Stomach (tissue), 9 donors: ENCODE measurements around the gene INPP5A. TPM values are rescaled to one million over a fixed set of nuclear protein-coding genes. Genes with fewer than 3 reads are reported as not detected.
"Not testable (repeated sequence)": the region's sequence is repeated elsewhere in the genome, so short reads cannot be mapped to it uniquely, and the experiment has no call there.

Experiments used
- DNase-seq, 2 donors: peaks; one replicate each; pipeline versions ENCODE4 v3.0.0 to v3.0.0-alpha.2; 2013 to 2019
- H3K27ac ChIP-seq, 5 donors: fragments of 200-600 bp in 4 of 5; sonication (generic) in 4 of 5; one replicate each; pipeline ENCODE4 v1.5.1; 2013 to 2019; ENCODE audit warnings: mild to moderate bottlenecking in 1 of 5, moderate library complexity in 1 of 5
- H3K27me3 ChIP-seq, 3 donors: fragments of 200-600 bp; sonication (generic); one replicate each; pipeline ENCODE4 v1.5.1; 2017 to 2019; ENCODE audit warnings: mixed run types in 1 of 3
- H3K36me3 ChIP-seq, 4 donors: fragments of 200-600 bp; sonication (generic); 1 replicate in 3 of 4; 2 replicates in 1 of 4; pipeline ENCODE4 v1.5.1; 2016 to 2019
- H3K4me1 ChIP-seq, 4 donors: fragments of 200-600 bp; sonication (generic); one replicate each; pipeline ENCODE4 v1.5.1; 2016 to 2019
- H3K4me3 ChIP-seq, 4 donors: fragments of 200-600 bp; sonication (generic) in 3 of 4; one replicate each; pipeline ENCODE4 v1.5.1; 2016 to 2019; ENCODE audit warnings: mild to moderate bottlenecking in 1 of 4
- H3K9me3 ChIP-seq, 4 donors: fragments of 200-600 bp; sonication (generic); one replicate each; pipeline ENCODE4 v1.5.1; 2016 to 2019
- EP300 ChIP-seq: sonication (generic); formaldehyde crosslinking; IDR thresholded peaks from one replicate; pipeline ENCODE4 v1.6.1; 2017; ENCODE audit warnings: antibody characterized with exemption
- POLR2A ChIP-seq, 4 donors: fragments of 450-650 bp; IDR thresholded peaks; one replicate each; pipeline ENCODE4 v1.6.1; 2016; ENCODE audit warnings: antibody characterized with exemption in 4 of 4, control low read depth in 2 of 4, mild to moderate bottlenecking in 1 of 4, moderate library complexity in 1 of 4
- POLR2AphosphoS5 ChIP-seq, 3 donors: sonication (generic); formaldehyde crosslinking; IDR thresholded peaks; one replicate each; pipeline ENCODE4 v1.6.1; 2016; ENCODE audit warnings: antibody characterized with exemption in 3 of 3
- WGBS, 5 donors: extraction: QIAGEN DNeasy Blood & Tissue Kit in 3 of 5; methylation state at CpG; one replicate each; pipeline versions ENCODE4 v1.1.5 to v1.1.7; 2013 to 2018; 5-methylcytosine and 5-hydroxymethylcytosine counted together
- intact Hi-C: fragments of 100-400 bp; cut with DNase I; formaldehyde crosslinking; loops from one replicate; pipeline ENCODE4 v1.15.1; 2023; ENCODE audit warnings: low total_unique reads
- polyA plus RNA-seq, 3 donors: library from polyadenylated mRNA; stranded (reverse); fragments of 200-250 nt; gene quantifications; one replicate each; pipeline ENCODE4 v1.2.3, GENCODE V29; 2013
- total RNA-seq, 5 donors: library from RNA; depleted of rRNA; stranded (reverse); fragments of >200 nt; gene quantifications; one replicate each; pipeline versions ENCODE4 v1.1.0 to v1.2.3, GENCODE V29; 2014 to 2016
- TF ChIP-seq, protein P1 (sequence below), 7 experiments: fragments of 450-650 bp in 4 of 7; fragments of 200-600 bp in 3 of 7; sonication (generic) in 3 of 7; IDR thresholded peaks; one replicate each; pipeline ENCODE4 v1.5.1; 2016 to 2019; ENCODE audit warnings: antibody characterized with exemption in 7 of 7, control low read depth in 2 of 7, mild to moderate bottlenecking in 1 of 7
- donor health status: healthy with polysubstance abuse.
- donor health status: Bipolar disorder and iron deficiency.
- donor health status: healthy.

The INPP5A gene
- total and polyA plus RNA-seq, 8 donors, result 17.2 to 72.3 (median 31.0) TPM

DNA sequence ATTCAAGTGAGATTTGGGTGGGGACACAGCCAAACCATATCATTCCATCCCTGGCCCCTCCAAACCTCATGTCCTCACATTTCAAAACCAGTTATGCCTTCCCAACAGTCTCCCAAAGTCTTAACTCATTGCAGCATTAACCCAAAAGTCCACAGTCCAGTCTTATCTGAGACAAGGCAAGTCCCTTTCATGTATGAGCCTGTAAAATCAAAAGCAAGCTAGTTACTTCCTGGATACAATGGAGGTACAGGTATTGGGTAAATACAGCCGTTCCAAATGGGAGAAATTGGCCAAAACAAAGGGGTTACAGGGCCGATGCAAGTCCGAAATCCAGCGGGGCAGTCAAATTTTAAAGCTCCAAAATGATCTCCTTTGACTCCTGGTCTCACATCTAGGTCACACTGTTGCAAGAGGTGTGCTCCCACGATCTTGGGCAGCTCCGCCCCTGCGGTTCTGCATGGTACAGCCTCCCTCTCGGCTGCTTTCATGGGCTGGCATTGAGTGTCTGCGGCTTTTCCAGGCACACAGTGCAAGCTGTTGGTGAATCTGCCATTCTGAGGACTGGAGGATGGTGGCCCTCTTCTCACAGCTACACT is 61.5 kb downstream of the INPP5A start:
- WGBS, 5 donors, result 30 to 59% (median 57%) methylated on average over 9 of the region's 9 CpGs
- Histone ChIP-seq H3K4me1 (peaks cover 20 to 77% (median 47%) of the 10 kb centered on the region in 4 donors), H3K4me3 (peak overlapping the region in 2 of 4 donors; percentile 8 to 19), H3K27ac (peak overlapping the region; percentile 30 to 76 (median 58))
- intact Hi-C loops, H3K36me3 ChIP-seq, H3K9me3 ChIP-seq, H3K27me3 ChIP-seq: not testable (repeated sequence)
- DNase-seq, result peak in 1 of 2 donors; percentile 57
- peak in 2 of 3 donors; percentile 45 to 55 for TF ChIP-seq POLR2AphosphoS5 (IDR thresholded peaks at IDR 0.05)

DNA sequence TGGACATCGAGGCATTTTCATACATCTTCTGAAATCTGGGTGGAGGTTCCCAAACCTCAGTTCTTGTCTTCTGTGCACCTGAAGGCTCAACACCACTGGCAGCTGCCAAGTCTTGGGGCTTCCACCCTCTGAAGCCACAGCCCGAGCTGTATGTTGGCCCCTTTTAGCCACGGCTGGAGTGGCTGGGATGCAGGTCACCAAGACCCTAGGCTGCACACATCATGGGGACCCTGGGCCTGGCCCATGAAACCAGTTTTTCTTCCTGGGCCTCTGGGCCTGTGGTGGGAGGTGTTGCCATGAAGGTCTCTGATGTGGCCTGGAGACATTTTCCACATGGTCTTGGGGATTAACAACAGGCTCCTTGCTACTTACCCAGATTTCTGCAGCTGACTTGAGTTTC is 62.1 kb downstream of the INPP5A start:
- TF ChIP-seq POLR2A (IDR thresholded peaks at IDR 0.05), result no peak
- no peak for TF ChIP-seq POLR2AphosphoS5 (IDR thresholded peaks at IDR 0.05)
- no peak for TF ChIP-seq EP300
- TF ChIP-seq, protein P1, sequence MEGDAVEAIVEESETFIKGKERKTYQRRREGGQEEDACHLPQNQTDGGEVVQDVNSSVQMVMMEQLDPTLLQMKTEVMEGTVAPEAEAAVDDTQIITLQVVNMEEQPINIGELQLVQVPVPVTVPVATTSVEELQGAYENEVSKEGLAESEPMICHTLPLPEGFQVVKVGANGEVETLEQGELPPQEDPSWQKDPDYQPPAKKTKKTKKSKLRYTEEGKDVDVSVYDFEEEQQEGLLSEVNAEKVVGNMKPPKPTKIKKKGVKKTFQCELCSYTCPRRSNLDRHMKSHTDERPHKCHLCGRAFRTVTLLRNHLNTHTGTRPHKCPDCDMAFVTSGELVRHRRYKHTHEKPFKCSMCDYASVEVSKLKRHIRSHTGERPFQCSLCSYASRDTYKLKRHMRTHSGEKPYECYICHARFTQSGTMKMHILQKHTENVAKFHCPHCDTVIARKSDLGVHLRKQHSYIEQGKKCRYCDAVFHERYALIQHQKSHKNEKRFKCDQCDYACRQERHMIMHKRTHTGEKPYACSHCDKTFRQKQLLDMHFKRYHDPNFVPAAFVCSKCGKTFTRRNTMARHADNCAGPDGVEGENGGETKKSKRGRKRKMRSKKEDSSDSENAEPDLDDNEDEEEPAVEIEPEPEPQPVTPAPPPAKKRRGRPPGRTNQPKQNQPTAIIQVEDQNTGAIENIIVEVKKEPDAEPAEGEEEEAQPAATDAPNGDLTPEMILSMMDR (IDR thresholded peaks at IDR 0.05), result no peak
- Histone ChIP-seq H3K36me3 (no peaks in the 10 kb centered on the region), H3K27me3 (no peaks in the 10 kb centered on the region), H3K9me3 (peaks cover 0 to 10% (median 6%) of the 10 kb centered on the region in 4 donors), H3K27ac (peak overlapping the region; percentile 30 to 76 (median 58)), H3K4me1 (peaks cover 18 to 77% (median 45%) of the 10 kb centered on the region in 4 donors), H3K4me3 (no peak overlapping the region)
- WGBS, 5 donors, result 90 to 95% (median 95%) methylated on average over 3 of the region's 3 CpGs
- intact Hi-C loops, result no loop called here
- no peak for DNase-seq

DNA sequence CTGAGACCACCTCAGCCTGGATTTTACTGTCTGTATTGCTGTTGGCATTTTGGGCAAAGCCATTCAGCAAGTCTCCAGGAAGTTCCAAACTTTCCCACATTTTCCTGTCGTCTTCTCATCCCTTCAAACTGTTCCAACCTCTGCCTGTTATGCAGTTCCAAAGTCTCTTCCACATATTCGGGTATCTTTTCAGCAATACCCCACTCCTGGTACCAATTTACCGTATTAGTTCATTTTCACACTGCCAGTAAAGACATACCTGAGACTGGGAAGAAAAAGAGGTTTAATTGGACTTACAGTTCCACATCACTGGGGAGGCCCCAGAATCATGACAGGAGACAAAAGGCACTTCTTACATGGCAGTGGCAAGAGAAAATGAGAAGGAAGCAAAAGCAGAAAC is 62.8 kb downstream of the INPP5A start:
- TF ChIP-seq POLR2AphosphoS5 (IDR thresholded peaks at IDR 0.05) (no peak), POLR2A (IDR thresholded peaks at IDR 0.05) (no peak), EP300 (no peak)
- TF ChIP-seq, protein P1 (IDR thresholded peaks at IDR 0.05), result no peak
- intact Hi-C loops, result no loop called here

DNA sequence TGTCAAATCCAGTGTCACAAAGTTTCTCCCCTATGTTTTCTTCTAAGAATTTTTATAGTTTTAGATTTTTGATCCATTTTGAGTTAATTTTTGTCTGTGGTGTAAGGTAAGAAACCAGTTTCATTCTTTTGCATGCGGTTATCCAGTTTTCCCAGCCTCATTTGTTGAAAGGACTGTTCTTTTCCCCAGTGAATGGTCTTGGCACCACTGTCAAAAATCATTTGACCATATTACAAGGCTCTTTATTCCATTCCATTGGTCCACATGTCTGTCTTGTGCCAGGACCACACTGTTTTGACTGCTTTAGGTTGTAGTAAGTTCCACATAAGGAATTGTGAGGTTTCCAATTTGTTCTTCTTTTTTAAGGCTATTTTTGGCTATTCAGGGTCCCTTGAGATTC is 64.0 kb downstream of the INPP5A start:
- intact Hi-C loops, result no loop called here
- Histone ChIP-seq H3K27me3 (no peaks in the 10 kb centered on the region), H3K27ac (no peak overlapping the region), H3K4me3 (no peak overlapping the region), H3K4me1 (peaks cover 17 to 76% (median 49%) of the 10 kb centered on the region in 4 donors), H3K9me3 (peaks cover 0 to 10% (median 6%) of the 10 kb centered on the region in 4 donors), H3K36me3 (no peaks in the 10 kb centered on the region)
- no peak for DNase-seq
- 86 to 100% (median 97%) methylated on average over 1 of the region's 1 CpG for WGBS, 5 donors
- TF ChIP-seq EP300 (no peak), POLR2A (IDR thresholded peaks at IDR 0.05) (no peak), POLR2AphosphoS5 (IDR thresholded peaks at IDR 0.05) (no peak)
- TF ChIP-seq, protein P1 (IDR thresholded peaks at IDR 0.05), result no peak

More for the DNA sequence above, 62.8 kb downstream of the INPP5A start:
- H3K27ac ChIP-seq, result no peak overlapping the region
- WGBS, 5 donors, result 97 to 99% (median 98%) methylated on average over 3 of the region's 3 CpGs
- no peak overlapping the region for H3K4me3 ChIP-seq
- H3K4me1 ChIP-seq, result peaks cover 12 to 76% (median 46%) of the 10 kb centered on the region in 4 donors
- H3K36me3 ChIP-seq, result no peaks in the 10 kb centered on the region
- H3K9me3 ChIP-seq, result peaks cover 0 to 10% (median 6%) of the 10 kb centered on the region in 4 donors
- DNase-seq, result no peak
- H3K27me3 ChIP-seq, result no peaks in the 10 kb centered on the region

DNA sequence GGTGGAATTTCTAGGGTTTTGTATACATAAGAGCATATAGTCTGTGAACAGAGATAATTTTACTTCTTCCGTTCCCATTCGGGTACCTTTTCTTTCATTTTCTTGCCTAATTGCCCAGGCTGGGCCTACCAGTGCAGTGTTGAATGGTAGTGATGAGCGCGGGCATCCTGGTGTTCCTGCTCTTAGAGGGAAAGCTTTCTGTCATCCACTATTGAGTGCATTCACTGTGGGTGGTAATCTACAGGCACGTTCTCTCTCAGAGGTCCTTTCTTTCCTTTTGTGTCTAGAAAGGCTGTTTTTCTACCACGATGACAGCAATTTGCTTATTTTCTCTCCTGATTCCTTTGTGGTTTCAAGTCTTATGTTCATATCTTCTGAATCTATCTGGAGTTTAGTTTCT is 65.0 kb downstream of the INPP5A start:
- Histone ChIP-seq H3K36me3 (no peaks in the 10 kb centered on the region), H3K27me3 (no peaks in the 10 kb centered on the region), H3K4me1 (peaks cover 28 to 76% (median 54%) of the 10 kb centered on the region in 4 donors), H3K9me3 (peaks cover 0 to 10% (median 6%) of the 10 kb centered on the region in 4 donors), H3K4me3 (no peak overlapping the region), H3K27ac (no peak overlapping the region)
- intact Hi-C loops, result no loop called here
- TF ChIP-seq, protein P1 (IDR thresholded peaks at IDR 0.05), result no peak
- no peak for TF ChIP-seq POLR2A (IDR thresholded peaks at IDR 0.05)
- TF ChIP-seq POLR2AphosphoS5 (IDR thresholded peaks at IDR 0.05), result no peak
- no peak for TF ChIP-seq EP300
- WGBS, 5 donors, result 74 to 86% (median 78%) methylated on average over 6 of the region's 6 CpGs
- no peak for DNase-seq
